ENCODE measurements around the gene SHKBP1. TPM values are rescaled to one million over a fixed set of nuclear protein-coding genes. Genes with fewer than 3 reads are reported as not detected.

The SHKBP1 gene
- total and polyA plus RNA-seq, 3 donors from 2014 or later = 35.6 to 56.3 (median 37.2) TPM

DNA sequence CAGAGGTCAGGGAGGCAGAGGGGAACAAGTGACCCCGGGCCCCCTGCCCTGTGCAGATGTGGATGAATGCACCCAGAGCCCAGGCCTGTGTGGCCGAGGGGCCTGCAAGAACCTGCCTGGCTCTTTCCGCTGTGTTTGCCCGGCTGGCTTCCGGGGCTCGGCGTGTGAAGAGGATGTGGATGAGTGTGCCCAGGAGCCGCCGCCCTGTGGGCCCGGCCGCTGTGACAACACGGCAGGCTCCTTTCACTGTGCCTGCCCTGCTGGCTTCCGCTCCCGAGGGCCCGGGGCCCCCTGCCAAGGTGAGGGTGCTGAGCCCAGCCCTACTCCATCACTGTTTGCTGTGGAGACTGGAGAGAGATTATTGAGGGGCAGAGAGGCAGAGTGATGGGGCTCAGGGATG is 34.4 kb downstream of the SHKBP1 start:
- no peaks in the 10 kb centered on the region for H3K36me3 ChIP-seq (ENCODE audit: low read depth, missing control alignments)
- H3K27me3 ChIP-seq = no peaks in the 10 kb centered on the region
- no peak overlapping the region for H3K27ac ChIP-seq
- H3K9me3 ChIP-seq = no peaks in the 10 kb centered on the region
- WGBS, 2 donors = 90 to 92% methylated on average over 8 to 15 of the region's 15 CpGs
- H3K4me3 ChIP-seq = no peak overlapping the region
- no peak for DNase-seq
- intact Hi-C loops (cut with DNase I; ENCODE audit: low total_unique reads) = no loop called here
- peaks cover 29% of the 10 kb centered on the region for H3K4me1 ChIP-seq
- TF ChIP-seq, protein P1, sequence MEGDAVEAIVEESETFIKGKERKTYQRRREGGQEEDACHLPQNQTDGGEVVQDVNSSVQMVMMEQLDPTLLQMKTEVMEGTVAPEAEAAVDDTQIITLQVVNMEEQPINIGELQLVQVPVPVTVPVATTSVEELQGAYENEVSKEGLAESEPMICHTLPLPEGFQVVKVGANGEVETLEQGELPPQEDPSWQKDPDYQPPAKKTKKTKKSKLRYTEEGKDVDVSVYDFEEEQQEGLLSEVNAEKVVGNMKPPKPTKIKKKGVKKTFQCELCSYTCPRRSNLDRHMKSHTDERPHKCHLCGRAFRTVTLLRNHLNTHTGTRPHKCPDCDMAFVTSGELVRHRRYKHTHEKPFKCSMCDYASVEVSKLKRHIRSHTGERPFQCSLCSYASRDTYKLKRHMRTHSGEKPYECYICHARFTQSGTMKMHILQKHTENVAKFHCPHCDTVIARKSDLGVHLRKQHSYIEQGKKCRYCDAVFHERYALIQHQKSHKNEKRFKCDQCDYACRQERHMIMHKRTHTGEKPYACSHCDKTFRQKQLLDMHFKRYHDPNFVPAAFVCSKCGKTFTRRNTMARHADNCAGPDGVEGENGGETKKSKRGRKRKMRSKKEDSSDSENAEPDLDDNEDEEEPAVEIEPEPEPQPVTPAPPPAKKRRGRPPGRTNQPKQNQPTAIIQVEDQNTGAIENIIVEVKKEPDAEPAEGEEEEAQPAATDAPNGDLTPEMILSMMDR (IDR thresholded peaks at IDR 0.05) = no peak
- no peak for TF ChIP-seq POLR2A (IDR thresholded peaks at IDR 0.05)

DNA sequence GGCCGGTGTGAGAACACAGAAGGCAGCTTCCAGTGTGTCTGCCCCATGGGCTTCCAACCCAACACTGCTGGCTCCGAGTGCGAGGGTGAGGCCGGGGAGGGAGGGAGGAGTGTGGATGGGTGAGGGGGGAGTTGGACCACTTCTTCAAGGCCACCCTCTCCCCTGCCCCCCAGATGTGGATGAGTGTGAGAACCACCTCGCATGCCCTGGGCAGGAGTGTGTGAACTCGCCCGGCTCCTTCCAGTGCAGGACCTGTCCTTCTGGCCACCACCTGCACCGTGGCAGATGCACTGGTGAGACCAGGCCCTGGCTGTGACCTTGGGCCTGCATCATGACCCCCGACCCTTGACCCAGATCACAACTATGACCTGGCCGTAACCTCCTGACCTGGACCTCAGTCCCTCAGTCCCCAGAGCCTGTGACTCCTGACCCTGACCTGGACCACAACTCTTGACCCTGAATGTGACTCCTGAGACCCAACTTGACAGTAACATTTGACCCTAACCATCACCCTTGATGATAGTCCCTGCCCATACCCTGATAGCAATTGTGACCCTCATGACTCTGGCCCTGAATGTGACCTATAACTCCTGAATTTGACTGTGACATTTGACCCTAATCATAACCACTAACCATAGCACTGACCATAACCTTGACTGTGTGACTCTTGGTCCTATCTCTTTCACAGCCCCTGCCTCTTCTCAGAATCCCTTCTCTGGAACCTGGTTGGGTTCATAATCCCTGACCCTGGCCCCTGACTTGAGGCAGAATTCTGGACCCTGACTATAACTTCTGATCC is 35.4 kb downstream of the SHKBP1 start:
- Histone ChIP-seq H3K27ac (no peak overlapping the region), H3K27me3 (no peaks in the 10 kb centered on the region), H3K4me3 (no peak overlapping the region), H3K4me1 (peaks cover 25% of the 10 kb centered on the region), H3K36me3 (ENCODE audit: low read depth, missing control alignments) (no peaks in the 10 kb centered on the region), H3K9me3 (no peaks in the 10 kb centered on the region)
- TF ChIP-seq POLR2A (IDR thresholded peaks at IDR 0.05) = no peak
- TF ChIP-seq, protein P1 (IDR thresholded peaks at IDR 0.05) = no peak
- WGBS, 2 donors = 86 to 93% methylated on average over 3 to 10 of the region's 10 CpGs
- intact Hi-C loops (cut with DNase I; ENCODE audit: low total_unique reads) = no loop called here
- DNase-seq = no peak

DNA sequence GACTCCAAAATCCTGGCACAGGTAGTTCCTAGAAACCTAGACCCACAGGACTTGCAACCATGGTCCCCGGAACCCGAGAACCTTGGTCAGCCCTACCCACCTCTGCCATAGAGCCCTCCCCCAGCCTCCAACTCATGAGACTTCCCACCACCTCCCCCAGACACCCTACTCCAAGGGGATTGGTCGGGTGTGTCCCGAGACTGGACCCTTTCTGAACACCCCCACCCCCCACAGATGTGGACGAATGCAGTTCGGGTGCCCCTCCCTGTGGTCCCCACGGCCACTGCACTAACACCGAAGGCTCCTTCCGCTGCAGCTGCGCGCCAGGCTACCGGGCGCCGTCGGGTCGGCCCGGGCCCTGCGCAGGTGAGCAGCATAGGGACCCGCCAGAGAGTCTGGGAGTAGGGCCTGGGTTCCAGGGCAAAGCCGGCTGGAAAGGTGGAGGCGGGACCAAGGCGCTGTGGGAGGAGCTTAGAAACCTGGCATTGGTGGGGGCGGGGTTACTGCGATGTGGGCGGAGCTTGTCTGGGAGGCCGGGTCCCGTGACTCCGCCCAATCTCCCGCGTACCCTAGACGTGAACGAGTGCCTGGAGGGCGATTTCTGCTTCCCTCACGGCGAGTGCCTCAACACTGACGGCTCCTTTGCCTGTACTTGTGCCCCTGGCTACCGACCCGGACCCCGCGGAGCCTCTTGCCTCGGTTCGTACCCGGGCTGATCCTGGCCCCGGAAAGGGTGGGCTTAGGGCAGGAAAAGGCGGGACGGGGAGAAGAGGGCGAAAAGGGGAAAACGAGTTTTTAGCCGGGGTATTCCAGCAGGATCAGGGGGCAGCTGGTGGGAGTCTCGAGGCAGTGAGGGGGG is 36.4 kb downstream of the SHKBP1 start:
- peaks cover 17% of the 10 kb centered on the region for H3K4me1 ChIP-seq
- peak overlapping the region; percentile 46 to 53 for H3K4me3 ChIP-seq
- no peaks in the 10 kb centered on the region for H3K27me3 ChIP-seq
- H3K9me3 ChIP-seq = no peaks in the 10 kb centered on the region
- H3K36me3 ChIP-seq (ENCODE audit: low read depth, missing control alignments) = no peaks in the 10 kb centered on the region
- TF ChIP-seq POLR2A (IDR thresholded peaks at IDR 0.05) = no peak
- TF ChIP-seq, protein P1 (IDR thresholded peaks at IDR 0.05) = no peak
- WGBS, 2 donors = 37 to 40% methylated on average over 20 to 50 of the region's 50 CpGs
- peak overlapping the region; percentile 75 to 76 for H3K27ac ChIP-seq
- peak; percentile 76 for DNase-seq
- intact Hi-C loops (cut with DNase I; ENCODE audit: low total_unique reads) = no loop called here

DNA sequence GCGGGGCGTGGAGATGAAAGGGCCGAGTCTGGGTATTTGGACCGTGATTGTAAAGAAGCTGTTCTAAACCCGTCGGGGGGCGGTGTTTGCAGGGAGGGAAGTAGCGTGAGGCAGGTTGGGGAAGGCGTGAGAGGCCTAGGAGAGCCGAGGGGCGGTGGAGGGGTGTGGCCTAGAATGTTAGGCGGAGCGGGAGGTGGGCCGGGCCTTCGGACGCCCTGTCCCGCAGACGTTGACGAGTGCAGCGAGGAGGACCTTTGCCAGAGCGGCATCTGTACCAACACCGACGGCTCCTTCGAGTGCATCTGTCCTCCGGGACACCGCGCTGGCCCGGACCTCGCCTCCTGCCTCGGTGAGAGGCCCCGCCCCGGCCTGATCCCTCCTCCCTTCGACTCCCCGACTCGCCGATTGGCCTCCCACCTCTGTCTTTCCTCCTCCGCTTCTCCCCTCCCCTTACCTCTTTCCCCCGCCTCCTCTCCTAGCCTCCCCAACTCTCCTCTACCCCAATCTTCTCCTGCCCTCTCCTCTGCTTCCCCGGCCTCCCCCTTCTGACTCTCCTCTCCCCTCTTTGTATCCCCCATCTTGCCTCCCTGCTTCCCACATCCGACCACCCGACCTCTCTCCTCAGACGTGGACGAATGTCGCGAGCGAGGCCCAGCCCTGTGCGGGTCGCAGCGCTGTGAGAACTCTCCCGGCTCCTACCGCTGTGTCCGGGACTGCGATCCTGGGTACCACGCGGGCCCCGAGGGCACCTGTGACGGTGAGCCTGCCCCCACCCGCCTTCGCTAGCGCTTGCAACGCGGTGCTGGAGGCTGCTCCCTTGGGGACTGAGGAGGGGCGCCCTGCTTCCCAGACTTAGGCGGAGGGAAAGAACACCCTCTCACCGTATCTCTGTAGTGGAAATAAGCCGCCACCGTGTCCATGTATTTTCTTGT is 37.3 kb downstream of the SHKBP1 start:
- TF ChIP-seq, protein P1 (IDR thresholded peaks at IDR 0.05) = no peak
- no peak for TF ChIP-seq POLR2A (IDR thresholded peaks at IDR 0.05)
- H3K36me3 ChIP-seq (ENCODE audit: low read depth, missing control alignments) = no peaks in the 10 kb centered on the region
- DNase-seq = peak; percentile 85
- intact Hi-C loops (cut with DNase I; ENCODE audit: low total_unique reads) = no loop called here
- H3K27me3 ChIP-seq = no peaks in the 10 kb centered on the region
- H3K9me3 ChIP-seq = no peaks in the 10 kb centered on the region
- peak overlapping the region; percentile 46 to 53 for H3K4me3 ChIP-seq
- peak overlapping the region; percentile 75 to 76 for H3K27ac ChIP-seq
- 5 to 6% methylated on average over 50 to 65 of the region's 67 CpGs for WGBS, 2 donors
- H3K4me1 ChIP-seq = peaks cover 17% of the 10 kb centered on the region

Data from testis (tissue), 3 donors.